HG02852 (cell line): Measurements from ENCODE around the gene C3.
A peak's percentile ranks its signal among the peaks of the same experiment; 100 is the strongest.

ENCODE experiments used
- ATAC-seq: cut with Tn5 transposase; IDR thresholded peaks from one replicate; pipeline ENCODE4 v1.9.1; 2021; ENCODE audit warnings: mild to moderate bottlenecking, moderate library complexity; ENCODE audit not compliant: unreplicated experiment

C3 gene

GRCh38 chr19:6745965-6746364, 25.5 kb upstream of the C3 start:
- ATAC-seq, result no peak

GRCh38 chr19:6744381-6745301, 24.2 kb upstream of the C3 start:
- ATAC-seq, result no peak

DNA sequence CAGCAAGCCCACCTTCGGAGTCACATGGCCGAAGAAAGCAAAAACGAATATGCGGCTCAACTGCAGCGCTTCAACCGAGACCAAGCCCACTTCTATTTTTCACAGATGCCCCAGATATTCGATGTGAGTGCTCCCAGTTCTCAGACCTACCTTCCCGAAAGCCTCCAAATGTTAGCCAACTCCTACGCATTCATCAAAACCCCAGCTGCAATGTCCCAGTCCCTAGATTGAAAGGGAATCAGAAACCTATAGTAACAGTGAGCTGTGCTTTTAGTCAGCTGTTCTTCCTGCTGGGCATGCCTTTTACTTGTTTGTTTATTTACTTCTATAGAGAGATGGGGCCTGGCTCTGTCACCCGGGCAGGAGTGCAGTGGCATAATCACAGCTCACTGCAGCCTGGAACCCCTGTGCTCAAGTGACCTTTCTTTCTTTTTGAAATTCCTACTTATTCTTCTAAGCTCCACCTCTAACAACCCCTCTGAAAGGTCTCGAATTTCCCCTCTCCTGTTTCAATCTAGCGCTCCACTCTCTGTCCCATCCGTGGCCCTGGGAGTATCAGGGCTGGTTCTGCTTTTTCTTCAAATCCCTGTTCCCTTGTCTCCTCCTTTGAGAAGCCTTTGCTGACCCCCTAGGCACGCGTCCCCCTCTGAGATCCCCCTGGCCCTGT, 23.4 kb upstream of the C3 start:
- ATAC-seq, result no peak

DNA sequence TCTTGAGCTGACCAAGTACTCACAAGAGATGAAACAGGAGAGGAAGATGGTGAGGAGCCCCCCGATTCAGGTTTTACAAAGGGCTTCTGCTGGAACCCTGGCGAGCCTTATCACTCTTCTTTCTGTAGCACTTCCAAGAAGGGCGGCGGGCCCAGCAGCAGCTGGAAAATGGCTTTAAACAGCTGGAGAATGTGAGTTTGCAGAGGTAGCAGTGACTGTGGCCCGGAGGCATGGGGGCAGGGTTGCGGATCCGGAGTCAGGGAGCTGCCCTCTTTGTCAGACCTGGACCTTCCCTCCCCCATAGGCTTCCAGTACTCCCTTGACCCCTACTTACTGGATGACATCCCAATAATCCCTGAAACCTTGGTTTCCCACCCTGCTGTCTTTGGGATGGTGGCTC, 22.6 kb upstream of the C3 start:
- ATAC-seq, result no peak

- ATAC-seq, result no peak
These were observed 20.3 kb upstream of the C3 start for GRCh38 chr19:6740589-6741343.

DNA sequence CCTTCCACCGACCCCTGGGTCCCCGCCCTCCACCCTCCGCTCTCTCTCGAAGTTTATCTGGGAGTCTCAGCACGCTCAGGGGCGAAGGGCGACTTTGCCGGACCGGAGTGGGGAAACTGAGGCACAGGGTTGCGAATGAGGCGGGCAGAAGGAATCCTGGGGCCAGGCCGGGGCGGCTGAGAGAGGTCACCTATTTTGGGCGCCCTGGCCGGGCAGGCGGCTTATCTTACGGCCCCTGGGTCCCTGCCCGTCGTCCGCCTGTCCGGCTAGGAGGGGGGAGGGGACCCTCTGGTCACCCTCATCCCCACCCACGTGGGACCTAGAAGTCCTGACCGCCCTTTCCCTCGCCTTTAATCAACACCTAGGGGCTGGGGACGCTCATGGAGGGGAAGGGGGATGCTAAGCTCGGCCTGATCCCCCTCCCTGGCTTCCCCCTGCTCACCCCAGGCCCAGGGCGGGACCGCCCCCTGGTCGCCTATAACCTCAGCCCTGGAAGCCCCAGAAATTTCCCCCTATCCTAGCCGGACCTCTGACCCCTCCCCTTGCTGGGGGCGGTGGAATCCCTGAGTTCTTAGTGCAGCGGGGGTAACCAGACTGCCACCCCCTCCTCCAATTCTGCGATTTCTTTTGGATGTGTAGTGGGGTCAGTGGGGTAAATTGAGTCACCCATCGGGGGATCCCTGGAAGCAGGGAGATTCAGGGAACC, 19.6 kb upstream of the C3 start:
- ATAC-seq, result no peak

DNA sequence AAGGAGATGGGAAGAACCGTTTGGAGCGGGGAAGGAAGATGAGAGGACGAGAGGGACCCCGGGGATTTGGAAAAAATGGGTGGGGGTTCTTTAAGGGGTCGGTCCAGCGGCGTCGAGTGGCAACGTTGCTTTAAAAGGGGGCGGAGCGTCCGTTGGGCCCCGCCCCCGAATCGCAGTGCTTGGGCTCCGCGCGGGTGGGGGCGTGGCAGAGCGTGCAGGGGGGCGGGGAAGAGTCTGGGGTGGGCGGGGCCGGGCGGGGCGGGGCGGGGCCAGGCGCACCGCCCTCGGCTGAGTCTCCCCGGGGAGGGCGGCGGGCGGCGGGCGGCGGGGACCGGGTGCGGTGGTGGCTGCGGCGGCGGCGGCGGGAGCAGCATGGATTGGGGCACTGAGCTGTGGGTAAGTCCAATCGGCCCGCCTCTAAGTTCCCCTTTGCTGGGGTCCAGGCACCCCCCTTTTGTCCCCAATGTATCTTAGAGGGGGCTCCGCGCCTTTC, 19.0 kb upstream of the C3 start, which contains the start of gene TRIP10:
Gene TRIP10, plus strand, starts transcription at position 291 of the 493 bp plus-strand sequence. Its CDS starts 82 bp downstream, at position 373.
- no peak for ATAC-seq

DNA sequence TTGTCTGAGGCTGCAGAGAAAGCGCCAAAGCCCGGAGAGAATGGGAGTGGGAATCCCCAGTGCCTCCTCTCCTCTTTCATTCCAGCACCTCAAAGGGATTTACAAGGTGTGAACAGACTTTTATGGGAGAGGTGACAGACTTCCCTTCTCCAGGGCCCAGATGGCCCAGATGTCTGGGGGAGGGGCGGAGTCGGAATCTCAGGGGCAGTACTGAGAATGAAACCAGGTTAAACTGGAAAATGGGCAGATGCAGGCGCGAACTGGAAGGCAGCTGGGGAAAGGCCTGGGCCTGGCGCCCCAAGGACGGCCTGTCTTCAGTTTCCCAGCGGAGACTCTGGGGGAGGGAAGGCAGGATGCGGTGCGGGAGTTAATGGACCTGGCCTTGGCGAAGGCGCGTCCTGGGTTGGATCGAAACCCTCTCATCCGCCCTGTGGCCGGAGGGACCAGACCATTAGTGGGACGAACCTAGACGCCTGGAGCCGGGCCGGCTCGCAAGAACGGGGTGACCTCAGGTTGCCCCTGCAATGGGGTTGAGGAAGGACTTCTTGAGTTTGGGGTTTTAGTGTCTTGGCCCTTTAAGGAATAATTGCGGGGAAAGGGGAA, 18.4 kb upstream of the C3 start:
- no peak for ATAC-seq

DNA sequence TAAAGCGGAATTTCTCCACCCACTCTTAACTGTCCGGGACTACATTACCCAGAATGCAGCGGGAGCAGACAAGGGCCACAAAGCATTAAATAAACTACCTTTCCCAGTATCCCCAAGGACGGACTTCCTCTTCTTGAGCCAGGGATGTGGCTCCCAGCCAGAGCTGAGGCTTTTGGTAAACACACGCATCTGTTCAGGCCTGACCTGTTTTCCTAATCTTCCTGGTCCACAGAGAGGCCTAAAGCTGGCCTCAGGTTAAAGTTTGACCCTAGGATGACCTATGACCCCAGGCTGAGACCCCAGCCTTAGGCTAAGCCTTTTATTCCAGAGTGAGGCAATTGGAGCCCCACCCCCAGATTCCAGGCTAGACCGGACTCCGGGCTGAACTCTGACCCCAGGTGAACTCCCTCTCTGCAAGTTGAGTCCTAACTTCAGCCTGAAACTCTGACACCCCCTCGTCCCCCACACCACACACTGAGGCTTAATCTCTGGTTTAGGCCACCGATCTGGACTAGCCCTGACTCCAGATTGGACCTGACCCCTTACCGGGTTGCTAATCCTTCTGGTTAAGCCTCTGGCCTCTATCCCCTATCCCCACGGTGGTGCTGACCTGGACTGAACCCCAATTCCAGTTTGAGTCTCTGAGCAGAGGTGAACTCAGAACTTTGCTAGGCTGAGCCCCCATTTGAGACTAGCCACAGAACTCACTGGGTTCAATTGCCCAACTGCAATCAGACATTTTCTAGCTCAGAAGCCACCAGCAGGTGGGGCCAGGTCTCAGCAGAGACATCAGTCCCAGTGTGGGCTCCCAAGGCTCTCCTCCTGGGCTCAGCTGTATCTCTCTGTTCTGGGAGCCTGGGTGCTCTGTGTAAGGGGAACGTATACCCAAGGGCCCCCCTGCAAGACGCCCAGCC, 17.7 kb upstream of the C3 start:
- peak; percentile 3 for ATAC-seq

DNA sequence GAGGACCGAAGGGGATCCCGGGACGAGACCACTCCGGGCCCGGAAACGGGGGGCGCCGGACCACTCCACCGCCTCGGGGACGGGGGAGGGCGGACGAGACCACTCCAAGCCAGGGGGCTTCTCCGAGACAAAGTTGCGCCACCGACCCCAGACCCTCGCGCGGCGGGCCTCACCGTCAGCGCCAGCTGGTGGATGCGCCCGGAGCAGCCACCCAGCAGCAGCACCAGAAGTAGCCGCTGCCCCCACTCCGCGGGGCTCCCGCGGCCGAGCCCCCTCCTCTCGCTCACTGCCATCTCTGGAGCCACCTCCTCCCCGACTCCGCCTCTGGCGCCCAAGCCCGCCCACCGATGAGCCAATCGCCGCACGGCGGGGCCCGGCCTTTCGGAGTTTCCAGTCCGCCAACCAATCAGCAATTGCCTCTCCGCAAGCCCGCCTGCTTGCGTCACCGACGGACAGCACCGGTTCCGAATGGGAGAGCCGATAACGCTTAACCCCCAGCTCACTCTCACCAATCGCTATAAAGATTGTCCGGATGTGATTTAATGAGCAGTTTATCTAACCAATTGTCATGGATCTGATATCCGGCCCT, 16.9 kb upstream of the C3 start, which contains the start of gene GPR108:
Gene GPR108, minus strand, starts transcription at position 297 of the 589 bp plus-strand sequence. Its CDS starts 4 bp downstream, at position 293.
- ATAC-seq, result peak; percentile 54

DNA sequence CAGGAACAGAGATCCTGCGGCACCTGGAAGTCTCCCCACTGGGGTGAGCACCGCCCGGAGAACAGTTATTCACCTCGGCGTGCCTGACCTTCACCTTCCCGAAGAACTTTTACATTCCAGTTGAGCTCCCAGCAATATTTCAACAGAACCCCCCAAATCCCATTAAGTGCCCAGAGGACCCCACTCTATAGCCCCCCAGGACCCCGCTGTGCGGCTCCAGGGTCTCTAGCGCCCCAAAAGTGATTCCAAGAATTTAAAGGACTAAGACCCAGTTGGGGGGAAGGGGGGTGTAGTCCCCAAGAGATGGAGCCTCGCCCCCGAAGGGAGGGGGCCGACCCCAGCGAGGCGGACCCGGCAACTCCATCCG, 16.4 kb upstream of the C3 start:
- ATAC-seq, result no peak

- ATAC-seq, result no peak
These were observed 15.9 kb upstream of the C3 start for GRCh38 chr19:6736169-6736916.

DNA sequence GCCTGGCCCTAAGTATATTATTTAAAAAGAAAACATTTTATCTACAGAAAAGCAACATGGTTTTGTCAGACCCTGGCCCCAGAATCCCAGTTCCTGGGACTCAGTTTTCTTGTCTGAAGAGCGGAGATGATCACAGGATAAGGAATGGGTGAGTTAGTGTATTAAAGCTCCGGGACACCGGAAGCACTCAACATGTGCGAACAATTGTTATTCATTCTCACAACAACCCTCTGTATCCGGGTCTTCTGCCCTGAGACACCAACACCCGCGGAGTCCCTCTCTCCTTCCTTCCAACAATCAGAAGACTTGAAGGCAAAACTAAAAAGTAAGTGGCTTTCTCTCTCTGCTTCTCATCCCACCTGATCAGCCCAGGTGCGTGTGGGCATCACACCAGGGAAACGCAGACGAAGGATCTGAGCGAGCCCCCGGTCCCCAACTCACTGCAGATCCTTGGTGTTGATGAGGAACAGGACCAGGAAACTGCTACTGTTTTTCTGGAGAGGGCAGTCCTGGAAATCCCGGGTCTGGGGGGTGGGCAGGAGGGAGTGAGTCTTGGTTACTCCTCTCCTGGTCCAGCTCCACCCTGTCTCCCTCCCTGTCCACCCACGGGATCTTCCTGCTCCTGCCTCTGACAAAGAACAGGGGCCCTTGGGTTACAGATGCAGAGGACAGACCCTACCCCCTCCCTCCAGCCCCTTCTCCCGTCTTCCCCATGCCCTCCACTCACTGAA, 14.9 kb upstream of the C3 start:
- no peak for ATAC-seq

DNA sequence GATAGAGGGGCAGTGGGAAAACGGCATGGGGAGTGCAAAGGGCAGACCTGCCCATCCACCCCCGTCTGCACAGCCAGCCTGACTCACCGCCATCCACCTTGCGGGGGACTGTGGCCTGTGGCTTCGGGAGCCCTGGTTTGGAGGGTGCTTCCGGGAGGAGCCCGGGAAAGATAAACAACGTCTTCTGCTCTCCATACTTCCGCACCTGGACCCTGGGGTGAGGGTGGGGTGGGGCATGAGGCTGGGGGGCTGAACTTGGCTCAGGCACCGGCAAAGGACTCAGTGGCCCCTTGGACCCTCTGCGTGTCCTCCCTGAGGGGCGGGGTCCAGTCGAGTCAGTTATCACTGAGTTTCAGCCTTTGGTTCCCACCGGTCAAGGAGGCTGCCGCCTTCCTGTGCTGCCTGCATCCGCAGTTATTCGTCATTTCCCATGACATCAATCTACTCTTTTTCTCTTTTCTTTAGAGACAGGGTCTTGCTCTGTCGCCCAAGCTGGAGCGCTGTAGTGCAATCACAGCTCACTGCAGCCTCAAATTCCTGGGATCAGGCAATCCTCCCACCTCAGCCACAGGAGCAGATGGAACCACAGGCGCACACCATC, 13.7 kb upstream of the C3 start:
- ATAC-seq, result no peak

GRCh38 chr19:6733338-6734095, 13.1 kb upstream of the C3 start:
- no peak for ATAC-seq

DNA sequence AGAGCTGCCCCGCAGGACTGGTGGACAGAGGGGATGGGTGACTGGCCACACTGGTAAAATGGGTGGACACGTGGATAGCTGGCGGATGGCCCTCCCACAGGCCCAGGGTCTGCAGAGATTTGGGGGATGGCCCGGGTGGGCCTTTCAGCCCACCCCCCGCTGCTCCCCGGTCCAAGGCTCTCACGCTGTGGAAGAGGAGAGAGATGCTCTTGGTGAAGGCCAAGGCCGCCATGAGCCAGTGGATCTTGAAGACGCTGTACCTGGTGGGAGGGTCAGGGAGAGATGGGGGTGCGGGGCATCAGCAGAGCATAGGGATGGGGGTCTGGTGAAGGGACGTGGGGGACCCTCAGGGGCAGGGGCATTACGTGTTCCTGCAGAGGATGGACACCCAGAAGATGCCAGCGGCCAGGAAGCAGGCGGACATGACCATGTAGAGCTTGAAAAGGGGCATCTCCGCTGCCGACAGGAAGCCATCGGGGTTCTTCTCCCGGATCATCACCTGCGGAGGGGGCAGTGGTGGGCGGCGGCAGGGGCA, 12.4 kb upstream of the C3 start:
- no peak for ATAC-seq
